GM08714 (cell line): ENCODE results near the gene GBP1.
"Not testable (repeated sequence)": the region's sequence is repeated elsewhere in the genome, so short reads cannot be mapped to it uniquely, and the experiment has no call there.

Experiments
- H3K4me3 ChIP-seq: fragments of 200-500 bp; sonication (Bioruptor generic); 2 replicates; pipeline ENCODE4 v1.5.1; 2014; ENCODE audit warnings: mild to moderate bottlenecking, low read length, inconsistent platforms
- ZNF274 ChIP-seq: IDR thresholded peaks from 2 replicates; pipeline ENCODE4 v1.6.1; 2012; ENCODE audit warnings: mild to moderate bottlenecking, low read depth, low read length

Gene GBP1

DNA sequence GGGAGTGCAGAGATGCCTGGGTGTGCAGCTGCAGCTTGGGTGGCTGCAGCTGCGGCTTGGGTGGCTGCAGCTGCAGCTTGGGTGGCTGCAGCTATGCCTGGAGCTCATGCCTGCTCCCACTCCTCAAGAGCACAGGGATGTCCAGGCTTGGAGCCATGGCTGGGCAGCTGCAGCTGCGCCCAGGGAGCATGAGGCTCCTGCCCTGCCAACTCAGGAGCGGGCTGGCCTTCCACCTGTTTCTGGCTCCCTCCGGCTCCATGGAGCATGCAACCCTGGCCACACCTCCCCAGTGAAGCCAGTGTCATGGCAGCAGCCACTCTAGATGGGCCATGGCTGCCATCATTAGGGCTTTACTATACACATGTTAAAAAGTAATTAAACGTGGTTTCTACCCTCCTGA is 21.1 kb downstream of the GBP1 start:
- no peak overlapping the region for H3K4me3 ChIP-seq
- TF ChIP-seq ZNF274: no peak

DNA sequence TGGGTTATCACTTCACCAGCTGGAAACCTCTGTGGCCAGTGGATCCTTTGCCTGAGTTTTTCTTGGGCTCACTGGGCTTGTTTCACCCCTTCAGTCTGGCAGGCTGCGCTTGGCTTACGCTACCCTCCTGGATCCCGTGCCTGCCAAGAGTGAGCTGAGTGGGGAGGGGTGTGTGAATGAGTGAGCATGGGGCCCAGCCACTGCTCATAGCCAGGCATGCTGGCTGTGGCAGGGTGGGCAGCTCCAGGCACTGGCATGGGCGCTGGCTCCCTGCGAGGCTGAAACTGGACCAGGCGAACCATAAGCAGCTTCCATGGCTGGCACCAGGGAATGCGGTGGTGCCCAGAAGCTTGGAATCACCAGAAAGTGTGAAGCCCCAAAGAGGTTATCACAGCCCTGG is 22.5 kb downstream of the GBP1 start:
- H3K4me3 ChIP-seq: no peak overlapping the region
- TF ChIP-seq ZNF274: no peak

DNA sequence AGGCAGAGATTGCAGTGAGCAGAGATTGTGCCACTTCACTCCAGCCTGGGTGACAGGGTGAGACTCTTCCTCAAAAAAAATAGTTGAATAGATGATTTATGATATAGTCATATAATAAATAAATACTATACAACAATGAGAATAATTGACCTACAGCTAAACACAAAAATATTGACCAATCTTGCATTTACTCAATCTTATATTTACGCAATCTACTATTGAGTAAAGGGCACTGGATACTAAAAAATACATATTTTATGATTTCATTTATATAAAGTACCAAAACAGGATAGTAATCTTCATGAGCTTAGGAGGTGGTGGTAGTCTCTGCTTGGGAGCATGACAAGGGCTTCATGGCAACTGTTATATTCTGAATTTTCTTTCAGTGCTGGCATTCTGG is 23.3 kb downstream of the GBP1 start:
- no peak overlapping the region for H3K4me3 ChIP-seq
- TF ChIP-seq ZNF274: no peak

DNA sequence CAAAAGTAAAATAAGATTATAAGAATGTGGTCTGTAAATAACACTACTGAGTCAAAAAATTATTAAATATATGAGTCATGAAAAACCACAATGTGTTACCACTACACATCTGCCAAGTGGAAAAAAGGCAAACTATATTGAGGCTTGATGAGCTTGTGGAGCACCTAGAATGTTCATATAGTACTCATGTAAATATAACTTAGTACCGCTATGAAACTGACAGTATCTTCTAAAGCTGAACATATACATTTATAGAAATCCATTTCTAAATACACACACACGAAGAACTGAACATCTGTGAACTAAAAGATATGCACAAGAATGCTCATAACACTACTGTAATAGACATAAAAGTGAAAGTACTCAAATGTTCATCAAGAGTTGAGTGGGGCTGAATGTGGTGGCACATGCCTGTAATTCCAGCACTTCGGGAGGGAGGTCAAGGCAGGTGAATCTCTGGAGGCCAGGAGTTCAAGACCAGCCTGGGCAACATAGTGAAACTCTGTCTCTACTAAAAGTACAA is 23.8 kb downstream of the GBP1 start:
- no peak overlapping the region for H3K4me3 ChIP-seq
- no peak for TF ChIP-seq ZNF274

DNA sequence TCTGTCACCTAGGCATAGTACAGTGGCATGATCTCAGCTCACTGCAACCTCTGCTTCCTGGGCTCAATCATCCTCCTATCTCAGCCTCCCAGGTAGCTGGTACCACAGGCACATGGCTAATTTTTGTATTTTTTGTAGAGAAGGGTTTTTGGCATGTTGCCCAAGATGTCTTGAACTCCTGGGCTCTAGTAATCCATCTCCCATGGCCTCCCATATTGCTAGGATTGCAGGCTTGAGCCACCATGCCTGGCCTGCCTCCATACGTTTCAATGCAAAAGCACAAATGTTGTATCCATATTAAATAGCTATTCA is 24.7 kb downstream of the GBP1 start:
- no peak overlapping the region for H3K4me3 ChIP-seq
- no peak for TF ChIP-seq ZNF274

DNA sequence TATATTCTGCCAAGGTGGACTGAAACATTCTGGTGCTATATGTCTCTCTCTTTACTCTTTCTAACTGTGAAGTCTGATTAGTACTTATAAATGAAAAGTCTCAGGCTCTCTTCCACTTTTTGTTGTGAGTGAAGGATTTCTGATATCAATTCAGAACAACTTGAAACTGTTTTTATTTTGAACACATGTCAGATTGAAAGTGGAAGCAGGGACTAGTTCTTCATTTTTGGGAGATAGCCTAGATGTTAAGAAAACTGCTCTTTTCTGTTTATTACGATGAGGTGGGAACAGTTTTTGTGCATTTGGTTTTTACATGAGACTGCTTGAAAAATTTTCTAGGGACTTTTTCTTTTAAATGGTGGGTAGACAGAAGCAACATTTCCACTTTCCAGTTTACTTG is 27.8 kb downstream of the GBP1 start:
- no peak for TF ChIP-seq ZNF274
- H3K4me3 ChIP-seq: no peak overlapping the region

DNA sequence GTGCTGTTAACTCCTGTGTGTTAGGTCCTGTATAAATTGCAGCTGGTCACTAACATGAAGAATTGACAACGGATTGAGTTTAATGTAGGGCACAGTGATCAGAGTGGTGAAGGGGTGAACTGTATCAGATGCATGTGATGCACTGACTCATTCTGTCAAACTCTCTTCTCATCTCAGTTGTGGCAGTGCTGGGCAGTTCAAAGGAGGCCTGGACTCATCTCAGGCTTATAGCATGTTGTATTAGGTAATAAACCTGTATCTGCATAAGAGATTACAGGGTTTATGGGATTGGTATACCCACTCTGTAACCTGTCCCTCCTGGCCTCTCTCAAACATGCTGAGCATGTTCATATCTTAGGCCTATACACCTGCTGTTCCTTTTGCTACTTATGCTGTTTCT is 29.9 kb downstream of the GBP1 start:
- no peak for TF ChIP-seq ZNF274
- H3K4me3 ChIP-seq: no peak overlapping the region

DNA sequence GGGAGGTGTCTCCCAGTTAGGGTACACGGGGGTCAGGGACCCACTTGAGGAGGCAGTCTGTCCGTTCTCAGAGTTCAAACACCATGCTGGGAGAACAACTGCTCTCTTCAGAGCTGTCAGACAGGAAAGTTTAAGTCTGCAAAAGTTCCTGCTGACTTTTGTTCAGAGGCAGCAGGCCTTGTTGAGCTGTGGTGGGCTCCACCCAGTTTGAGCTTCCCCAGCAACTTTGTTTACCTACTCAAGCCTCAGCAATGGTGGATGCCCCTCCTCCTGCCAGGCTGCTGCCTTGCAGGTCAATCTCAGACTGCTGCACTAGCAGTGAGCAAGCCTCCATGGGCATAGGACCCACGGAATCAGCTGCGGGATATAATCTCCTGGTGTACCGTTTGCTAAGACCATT is 31.0 kb downstream of the GBP1 start:
- H3K4me3 ChIP-seq: not testable (repeated sequence)

DNA sequence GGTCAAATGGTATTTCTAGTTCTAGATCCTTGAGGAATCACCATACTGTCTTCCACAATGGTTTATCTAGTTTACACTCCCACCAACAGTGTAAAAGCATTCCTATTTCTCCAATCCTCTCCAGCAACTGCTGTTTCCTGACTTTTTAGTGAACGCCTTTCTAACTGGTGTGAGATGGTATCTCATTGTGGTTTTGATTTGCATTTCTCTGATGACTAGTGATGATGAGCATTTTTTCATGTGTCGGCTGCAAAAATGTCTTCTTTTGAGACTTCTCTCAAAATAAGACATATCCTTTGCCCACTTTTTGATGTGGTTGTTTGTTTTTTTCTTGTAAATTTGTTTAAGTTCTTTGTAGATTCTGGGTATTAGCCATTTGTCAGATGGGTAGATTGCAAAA is 36.0 kb downstream of the GBP1 start:
- H3K4me3 ChIP-seq: not testable (repeated sequence)

DNA sequence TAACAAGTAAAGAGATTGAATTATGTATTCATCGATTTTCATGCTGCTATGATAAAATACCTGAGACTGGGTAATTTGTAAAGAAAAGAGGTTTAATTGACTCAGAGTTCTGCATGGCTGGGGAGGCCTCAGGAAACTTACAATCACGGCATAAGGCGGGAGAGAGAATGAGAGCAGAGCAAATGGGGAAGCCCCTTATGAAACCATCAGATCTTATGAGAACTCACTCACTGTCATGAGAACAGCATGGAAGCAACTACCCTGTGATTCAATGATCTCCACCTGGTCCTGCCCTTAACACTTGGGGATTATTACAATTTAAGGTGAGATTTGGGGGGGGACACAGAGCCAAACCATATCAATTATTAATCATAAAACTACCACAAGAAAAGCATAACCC is 39.1 kb downstream of the GBP1 start:
- no peak for TF ChIP-seq ZNF274

DNA sequence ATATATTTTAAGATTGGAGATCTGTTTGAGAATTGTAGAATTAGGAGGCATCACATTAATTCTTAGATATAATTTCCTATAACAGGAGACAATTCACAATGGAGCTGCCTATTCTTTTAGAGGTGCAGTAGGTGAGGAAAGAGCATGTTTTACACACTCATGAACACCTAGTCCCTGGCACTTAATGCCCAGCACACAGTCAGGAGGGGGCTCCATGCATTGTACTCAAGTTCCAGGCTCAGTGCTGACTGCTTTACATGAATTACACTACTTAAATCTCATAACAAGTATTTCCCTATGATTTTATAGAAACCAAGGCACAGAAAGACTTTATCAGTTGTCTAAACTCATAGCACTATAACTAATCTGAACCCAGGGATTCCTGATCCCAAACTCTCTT is 42.0 kb downstream of the GBP1 start:
- H3K4me3 ChIP-seq: peak overlapping the region; percentile 100
- TF ChIP-seq ZNF274: no peak

More for the DNA sequence above, 39.1 kb downstream of the GBP1 start:
- H3K4me3 ChIP-seq: no peak overlapping the region

DNA sequence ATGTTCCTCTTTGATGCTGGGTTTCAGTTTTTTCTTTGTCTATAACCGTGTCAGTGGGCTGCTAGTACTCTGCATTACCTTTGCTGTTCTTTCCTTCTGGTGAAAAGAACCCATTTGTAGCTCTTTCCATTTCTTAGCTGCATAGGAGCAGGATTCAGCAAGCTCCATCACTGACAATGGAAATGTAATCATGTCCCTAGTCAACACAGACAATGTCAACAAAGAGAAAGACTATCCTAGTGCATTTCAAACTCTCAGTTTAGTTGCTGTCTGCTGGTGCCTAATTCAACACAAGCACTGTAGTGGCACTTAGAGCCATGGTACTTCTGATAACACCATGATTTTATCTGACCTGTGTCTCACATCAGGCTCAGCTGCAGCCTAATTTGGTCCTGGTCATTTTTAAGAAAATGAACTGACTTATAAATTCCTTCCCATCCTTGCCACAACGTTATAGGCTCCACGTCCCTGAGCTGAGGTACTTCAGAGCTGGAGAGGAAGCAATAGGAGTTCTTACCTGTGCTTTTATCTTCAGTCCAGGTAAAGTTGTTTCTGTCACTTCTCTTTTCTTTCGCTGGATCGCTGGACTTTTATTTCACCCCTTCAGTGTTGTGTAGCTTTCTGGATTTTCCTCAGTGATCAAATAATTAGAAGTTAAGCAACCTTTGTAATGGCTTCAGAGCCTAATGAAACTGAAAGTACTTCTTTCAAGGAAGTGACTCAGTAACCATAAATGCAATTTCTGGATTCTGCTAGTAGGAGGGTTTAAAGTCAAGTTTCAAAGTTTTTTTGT is 42.6 kb downstream of the GBP1 start, which contains the start of gene GBP3:
GBP3 (minus strand) TSS at position 700 of the 793 bp plus-strand sequence. CDS start 2,145 bp downstream, outside the sequence.
- peak within 1 kb of the TSS; percentile 100 for H3K4me3 ChIP-seq
- no peak for TF ChIP-seq ZNF274

DNA sequence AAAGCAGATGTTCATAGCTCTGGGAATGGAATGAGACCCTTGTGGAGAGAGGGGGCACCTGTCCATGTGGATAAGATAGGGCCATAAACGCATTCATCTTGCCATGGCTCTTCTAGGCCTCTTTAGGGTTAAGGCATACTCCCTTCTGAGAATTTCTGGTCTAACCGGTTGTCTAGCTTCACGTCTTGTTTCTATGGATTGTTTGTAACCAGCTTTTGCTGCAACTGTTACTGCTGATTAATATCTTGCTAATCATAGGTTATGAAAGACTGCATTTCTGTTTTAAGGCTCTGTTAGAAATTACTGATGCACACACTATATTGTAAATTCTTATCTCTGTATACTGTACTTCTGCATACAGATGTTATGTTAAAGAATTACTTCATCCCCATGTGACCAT is 46.7 kb downstream of the GBP1 start:
- not testable (repeated sequence) for H3K4me3 ChIP-seq

DNA sequence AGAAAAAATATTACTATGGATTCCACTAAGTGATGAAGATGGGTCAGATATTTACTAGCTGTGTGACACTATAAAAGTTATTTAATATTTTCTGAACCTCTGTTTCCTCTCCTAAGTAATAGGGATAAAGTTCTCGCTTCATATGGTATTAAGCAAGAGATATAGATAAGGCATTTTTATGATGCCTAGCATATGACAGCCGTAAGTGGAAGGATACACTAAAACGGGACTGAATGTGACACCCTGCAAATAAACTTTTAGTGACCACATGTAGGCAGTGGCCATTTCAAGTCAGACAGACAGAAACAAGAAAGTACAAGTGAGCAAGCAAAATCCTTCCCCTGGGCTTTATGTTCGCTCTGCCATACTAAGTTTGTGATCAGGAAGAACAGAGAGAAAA is 56.5 kb downstream of the GBP1 start:
- no peak for TF ChIP-seq ZNF274
- H3K4me3 ChIP-seq: no peak overlapping the region

DNA sequence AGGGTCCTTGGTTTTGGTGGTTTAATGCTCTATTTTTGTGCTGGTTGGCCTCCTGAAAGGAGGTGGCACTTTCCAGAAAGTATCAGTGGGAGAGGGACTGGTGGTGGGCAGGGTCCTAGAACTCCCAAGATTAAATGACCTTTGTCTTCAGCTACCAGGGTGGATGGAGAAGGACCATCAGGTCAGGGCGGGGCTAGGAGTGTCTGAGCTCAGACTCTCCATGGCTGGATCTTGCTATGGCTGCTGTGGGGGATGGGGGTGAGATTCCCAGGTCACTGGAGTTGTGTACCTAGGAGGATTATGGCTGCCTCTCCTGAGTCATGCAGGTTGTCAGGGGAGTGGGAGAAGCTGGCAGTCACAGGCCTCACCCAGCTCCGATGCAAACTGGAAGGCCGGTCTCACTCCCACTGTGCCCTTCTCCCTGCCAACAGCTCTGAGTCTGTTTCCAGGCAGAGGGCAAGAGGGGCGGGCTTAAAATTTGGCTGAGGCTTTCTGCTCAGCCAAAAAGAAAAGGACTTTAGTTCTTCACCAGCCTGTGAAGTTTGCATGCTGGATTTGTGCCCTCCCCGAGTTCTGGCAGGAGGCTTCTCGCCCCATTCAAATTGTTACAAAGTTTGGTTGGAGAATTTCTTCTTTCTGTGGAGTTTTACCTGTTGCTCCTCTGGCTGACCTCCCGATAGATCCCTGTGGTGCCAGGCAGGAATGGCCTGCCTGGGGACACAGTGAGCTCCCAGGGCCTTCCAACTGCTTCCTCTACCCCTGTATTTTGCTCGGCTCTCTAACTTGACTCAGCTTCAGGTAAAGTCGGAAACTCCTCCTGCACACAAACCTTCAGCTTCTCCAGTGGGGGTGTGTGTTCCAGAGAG is 59.5 kb downstream of the GBP1 start:
- TF ChIP-seq ZNF274: no peak
- no peak overlapping the region for H3K4me3 ChIP-seq
